ENCODE results near the gene RNU11. TPM values are rescaled to one million over a fixed set of nuclear protein-coding genes. Genes with fewer than 3 reads are reported as not detected.
"Not testable (repeated sequence)": the region's sequence is repeated elsewhere in the genome, so short reads cannot be mapped to it uniquely, and the experiment has no call there.

Gene RNU11
- total and polyA plus RNA-seq, 2 experiments from 2014 or later, result not detected

DNA sequence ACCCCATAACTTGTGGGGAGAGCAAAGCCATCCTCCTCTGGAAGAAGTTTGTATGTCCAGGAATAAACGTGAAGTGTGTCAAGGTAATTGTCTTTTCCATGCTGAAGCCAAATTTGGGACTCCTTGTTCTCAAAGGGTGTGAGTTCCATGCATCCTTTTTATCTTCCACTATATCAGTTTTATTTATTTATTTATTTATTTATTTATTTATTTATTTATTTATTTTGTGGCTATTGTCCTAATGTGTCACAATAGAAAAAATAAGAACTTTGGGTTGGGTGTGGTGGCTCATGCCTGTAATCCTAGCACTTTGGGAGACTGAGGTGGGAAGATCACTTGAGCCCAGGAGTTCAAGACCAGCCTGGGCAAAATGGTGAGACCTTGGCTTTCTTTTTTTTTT is 43.2 kb downstream of the RNU11 start:
- H3K27me3 Mint-ChIP-seq (ENCODE audit: insufficient read depth, low read depth, poor library complexity); H3K9me2 ChIP-seq (ENCODE audit: insufficient read depth); H3K4me1 ChIP-seq (ENCODE audit: insufficient read depth); H3K4me3 ChIP-seq; H3K79me2 ChIP-seq (replicated peaks; ENCODE audit: insufficient read depth); H3F3A ChIP-seq (replicated peaks; ENCODE audit: low read depth); H3K27me3 ChIP-seq (ENCODE audit: insufficient read depth); H3K27ac ChIP-seq (ENCODE audit: low read depth); ATAC-seq; H3K4me1 Mint-ChIP-seq; H3K4me2 ChIP-seq; H3K27ac Mint-ChIP-seq; H2AFZ ChIP-seq; H3K4me3 Mint-ChIP-seq; DNase-seq (ENCODE audit: low spot score); H3K9me3 Mint-ChIP-seq; H4K20me1 ChIP-seq (replicated peaks; ENCODE audit: insufficient read depth): not testable (repeated sequence)
- peaks cover 21% of the 10 kb centered on the region; the same call in 1 of the 2 replicates for H3K36me3 ChIP-seq (ENCODE audit: insufficient read depth)
- H3K36me3 Mint-ChIP-seq (ENCODE audit: low read depth), result peaks cover 49% of the 10 kb centered on the region

Small RNA genes within 50 kb of the gene (small RNA-seq; reads per million reads assigned to genes)
- gene RF00422 (ENCODE audit: low replicate concordance), result not detected
- gene RNU11 (ENCODE audit: low replicate concordance), result not detected

Other genes starting within 250 kb of the RNU11 start
- gene RCC1, start 142.6 kb upstream of the RNU11 start, total RNA-seq (2014; rRNA removed; shearing (Covaris generic)), result 88.8 and 97.4 TPM in 2 replicates
- gene RCC1, start 142.6 kb upstream of the RNU11 start, polyA plus RNA-seq (2016; fragmentation: Nextera tagmentation; extraction: Ambion mirVana), result 35.6 and 36.9 TPM in 2 replicates
- 13.0 and 20.3 TPM in 2 replicates for gene TRNAU1AP, start 95.5 kb upstream of the RNU11 start, total RNA-seq (2014; rRNA removed; shearing (Covaris generic))
- gene TRNAU1AP, start 95.5 kb upstream of the RNU11 start, polyA plus RNA-seq (2016; fragmentation: Nextera tagmentation; extraction: Ambion mirVana), result 39.2 and 42.1 TPM in 2 replicates
- 17.7 and 22.5 TPM in 2 replicates for gene RAB42, start 56.3 kb upstream of the RNU11 start, total RNA-seq (2014; rRNA removed; shearing (Covaris generic))
- 12.4 and 13.0 TPM in 2 replicates for gene RAB42, start 56.3 kb upstream of the RNU11 start, polyA plus RNA-seq (2016; fragmentation: Nextera tagmentation; extraction: Ambion mirVana)
- gene TAF12, start 5.5 kb upstream of the RNU11 start, total RNA-seq (2014; rRNA removed; shearing (Covaris generic)), result 15.2 and 18.4 TPM in 2 replicates
- 44.4 and 46.8 TPM in 2 replicates for gene TAF12, start 5.5 kb upstream of the RNU11 start, polyA plus RNA-seq (2016; fragmentation: Nextera tagmentation; extraction: Ambion mirVana)
- gene GMEB1, start 20.2 kb downstream of the RNU11 start, total RNA-seq (2014; rRNA removed; shearing (Covaris generic)), result 20.2 and 22.0 TPM in 2 replicates
- 9.3 and 13.3 TPM in 2 replicates for gene GMEB1, start 20.2 kb downstream of the RNU11 start, polyA plus RNA-seq (2016; fragmentation: Nextera tagmentation; extraction: Ambion mirVana)
- 150 and 169 TPM in 2 replicates for gene YTHDF2, start 88.3 kb downstream of the RNU11 start, total RNA-seq (2014; rRNA removed; shearing (Covaris generic))
- 123 and 130 TPM in 2 replicates for gene YTHDF2, start 88.3 kb downstream of the RNU11 start, polyA plus RNA-seq (2016; fragmentation: Nextera tagmentation; extraction: Ambion mirVana)
- gene OPRD1, start 163.6 kb downstream of the RNU11 start, total RNA-seq (2014; rRNA removed; shearing (Covaris generic)), result 2.3 and 3.6 TPM in 2 replicates
- 0.55 and 1.3 TPM in 2 replicates for gene OPRD1, start 163.6 kb downstream of the RNU11 start, polyA plus RNA-seq (2016; fragmentation: Nextera tagmentation; extraction: Ambion mirVana)

Data from GM23338 (cell line).